RWPE1 (cell line): ENCODE data around the gene SPPL2C.

Experiments
- CTCF ChIA-PET: fragments of 350-600 bp; sonication (Branson Sonifier 250); formaldehyde crosslinking; extraction: SDS; loops from one replicate; lab custom pipeline; 2021; lab: Yijun Ruan, JAX
- POLR2A ChIA-PET: fragments of 400-600 bp; formaldehyde crosslinking; extraction: SDS; loops from one replicate; lab custom pipeline; 2020; ENCODE audit warnings: antibody characterized with exemption; ENCODE audit not compliant: low non-redundant PET; lab: Yijun Ruan, JAX
- DNase-seq: peaks from one replicate; pipeline ENCODE4 v3.0.0; 2012; ENCODE audit warnings: low spot score
- H3K27ac ChIP-seq: fragments of 450-650 bp; 2 replicates; pipeline ENCODE4 v1.5.1; 2017
- TF ChIP-seq, protein P1 (sequence below): fragments of 450-650 bp; conservative IDR thresholded peaks from 2 replicates; pipeline ENCODE4 v1.5.1; 2017; ENCODE audit warnings: low read depth, mild to moderate bottlenecking

SPPL2C gene

DNA sequence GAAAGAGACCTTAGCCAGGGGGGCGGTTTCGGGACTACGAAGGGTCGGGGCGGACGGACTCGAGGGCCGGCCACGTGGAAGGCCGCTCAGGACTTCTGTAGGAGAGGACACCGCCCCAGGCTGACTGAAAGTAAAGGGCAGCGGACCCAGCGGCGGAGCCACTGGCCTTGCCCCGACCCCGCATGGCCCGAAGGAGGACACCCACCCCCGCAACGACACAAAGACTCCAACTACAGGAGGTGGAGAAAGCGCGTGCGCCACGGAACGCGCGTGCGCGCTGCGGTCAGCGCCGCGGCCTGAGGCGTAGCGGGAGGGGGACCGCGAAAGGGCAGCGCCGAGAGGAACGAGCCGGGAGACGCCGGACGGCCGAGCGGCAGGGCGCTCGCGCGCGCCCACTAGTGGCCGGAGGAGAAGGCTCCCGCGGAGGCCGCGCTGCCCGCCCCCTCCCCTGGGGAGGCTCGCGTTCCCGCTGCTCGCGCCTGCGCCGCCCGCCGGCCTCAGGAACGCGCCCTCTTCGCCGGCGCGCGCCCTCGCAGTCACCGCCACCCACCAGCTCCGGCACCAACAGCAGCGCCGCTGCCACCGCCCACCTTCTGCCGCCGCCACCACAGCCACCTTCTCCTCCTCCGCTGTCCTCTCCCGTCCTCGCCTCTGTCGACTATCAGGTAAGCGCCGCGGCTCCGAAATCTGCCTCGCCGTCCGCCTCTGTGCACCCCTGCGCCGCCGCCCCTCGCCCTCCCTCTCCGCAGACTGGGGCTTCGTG, 49.5 kb downstream of the SPPL2C start, which contains the start of gene MAPT:
Gene MAPT (plus strand): TSS at position 533 of the 763 bp plus-strand sequence. CDS start 67,784 bp downstream, outside the sequence.
- peak within 1 kb of the TSS; percentile 39 for H3K27ac ChIP-seq
- ChIA-PET POLR2A (no interaction called here), CTCF (interaction anchor here (0.6 to 1.8 kb wide), 12 partner anchors 9 to 1048 kb away, joined by 3 to 6 read pairs (median 3); no protein-coding TSS in a partner anchor)
- TF ChIP-seq, protein P1, sequence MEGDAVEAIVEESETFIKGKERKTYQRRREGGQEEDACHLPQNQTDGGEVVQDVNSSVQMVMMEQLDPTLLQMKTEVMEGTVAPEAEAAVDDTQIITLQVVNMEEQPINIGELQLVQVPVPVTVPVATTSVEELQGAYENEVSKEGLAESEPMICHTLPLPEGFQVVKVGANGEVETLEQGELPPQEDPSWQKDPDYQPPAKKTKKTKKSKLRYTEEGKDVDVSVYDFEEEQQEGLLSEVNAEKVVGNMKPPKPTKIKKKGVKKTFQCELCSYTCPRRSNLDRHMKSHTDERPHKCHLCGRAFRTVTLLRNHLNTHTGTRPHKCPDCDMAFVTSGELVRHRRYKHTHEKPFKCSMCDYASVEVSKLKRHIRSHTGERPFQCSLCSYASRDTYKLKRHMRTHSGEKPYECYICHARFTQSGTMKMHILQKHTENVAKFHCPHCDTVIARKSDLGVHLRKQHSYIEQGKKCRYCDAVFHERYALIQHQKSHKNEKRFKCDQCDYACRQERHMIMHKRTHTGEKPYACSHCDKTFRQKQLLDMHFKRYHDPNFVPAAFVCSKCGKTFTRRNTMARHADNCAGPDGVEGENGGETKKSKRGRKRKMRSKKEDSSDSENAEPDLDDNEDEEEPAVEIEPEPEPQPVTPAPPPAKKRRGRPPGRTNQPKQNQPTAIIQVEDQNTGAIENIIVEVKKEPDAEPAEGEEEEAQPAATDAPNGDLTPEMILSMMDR: peak; percentile 98
- DNase-seq: peak; percentile 93

- H3K27ac ChIP-seq: no peak overlapping the region
- ChIA-PET POLR2A (no interaction called here), CTCF (interaction anchor here (0.6 kb wide), 1 partner anchor 139 kb away, joined by 3 read pairs; no protein-coding TSS in a partner anchor)
- TF ChIP-seq, protein P1: no peak
- no peak for DNase-seq
These were observed 50.8 kb downstream of the SPPL2C start for GRCh38 chr17:45895304-45895968.

GRCh38 chr17:45895969-45896785, 51.5 kb downstream of the SPPL2C start:
- TF ChIP-seq, protein P1: no peak
- POLR2A ChIA-PET: no interaction called here
- no peak for DNase-seq
- no peak overlapping the region for H3K27ac ChIP-seq
- CTCF ChIA-PET: interaction anchor here (0.6 kb wide), 1 partner anchor 989 kb away, joined by 3 read pairs; no protein-coding TSS in a partner anchor
